Islet precursor cell (in vitro differentiated cells): ENCODE measurements around the gene MECP2.
"Not testable (repeated sequence)": the region's sequence is repeated elsewhere in the genome, so short reads cannot be mapped to it uniquely, and the experiment has no call there.

Source experiments
- DNase-seq: peaks from one replicate; pipeline ENCODE4 v3.0.0-alpha.2; 2018

The MECP2 gene

GRCh38 chrX:154014429-154015380 is 82.8 kb downstream of the MECP2 start:
- DNase-seq, result no peak

GRCh38 chrX:154013614-154014360 is 83.7 kb downstream of the MECP2 start:
- DNase-seq, result no peak

- no peak for DNase-seq
Measured at GRCh38 chrX:154013001-154013421, 84.5 kb downstream of the MECP2 start.

GRCh38 chrX:154012336-154012991 is 85.1 kb downstream of the MECP2 start:
- DNase-seq, result peak; percentile 91

- no peak for DNase-seq
Measured at GRCh38 chrX:154011376-154012335, 85.9 kb downstream of the MECP2 start.

- DNase-seq, result no peak
Measured at GRCh38 chrX:154010330-154011087, 87.0 kb downstream of the MECP2 start.

- DNase-seq, result no peak
Measured at GRCh38 chrX:154008521-154008920, 89.0 kb downstream of the MECP2 start.

GRCh38 chrX:154006947-154007346 is 90.6 kb downstream of the MECP2 start:
- no peak for DNase-seq

- peak; percentile 23 for DNase-seq
Measured at GRCh38 chrX:154004315-154004714, 93.2 kb downstream of the MECP2 start.

- peak; percentile 71 for DNase-seq
Measured at GRCh38 chrX:154002215-154002719, 95.2 kb downstream of the MECP2 start.

- peak; percentile 60 for DNase-seq
Measured at GRCh38 chrX:154000051-154000450, 97.5 kb downstream of the MECP2 start.

- DNase-seq, result peak; percentile 52
Measured at GRCh38 chrX:153999359-154000037, 98.0 kb downstream of the MECP2 start.

- DNase-seq, result no peak
Measured at GRCh38 chrX:153995504-153995903, 102.0 kb downstream of the MECP2 start.

GRCh38 chrX:153994398-153994797 is 103.1 kb downstream of the MECP2 start:
- not testable (repeated sequence) for DNase-seq

GRCh38 chrX:153993978-153994377 is 103.5 kb downstream of the MECP2 start:
- DNase-seq, result no peak

- DNase-seq, result peak; percentile 22
Measured at GRCh38 chrX:153993079-153993478, 104.4 kb downstream of the MECP2 start.

GRCh38 chrX:153992180-153992579 is 105.3 kb downstream of the MECP2 start:
- DNase-seq, result no peak

GRCh38 chrX:153991013-153991580 is 106.4 kb downstream of the MECP2 start:
- DNase-seq, result no peak

GRCh38 chrX:153989973-153990655 is 107.4 kb downstream of the MECP2 start:
- DNase-seq, result no peak
